Sigmoid colon (tissue), 7 donors: Measurements from ENCODE around the gene GPR68. TPM values are rescaled to one million over a fixed set of nuclear protein-coding genes. Genes with fewer than 3 reads are reported as not detected.

Experiments used
- DNase-seq: peaks from one replicate; pipeline ENCODE4 v3.0.0-alpha.2; 2019
- H3K27ac ChIP-seq, 4 donors: fragments of 200-600 bp; sonication (generic); one replicate each; pipeline ENCODE4 v1.5.1; 2016 to 2019; ENCODE audit warnings: mild to moderate bottlenecking in 1 of 4
- H3K27me3 ChIP-seq, 3 donors: fragments of 200-600 bp; sonication (generic); one replicate each; pipeline ENCODE4 v1.5.1; 2019; ENCODE audit warnings: mild to moderate bottlenecking in 1 of 3
- H3K36me3 ChIP-seq, 4 donors: fragments of 200-600 bp; sonication (generic); one replicate each; pipeline ENCODE4 v1.5.1; 2016 to 2019
- H3K4me1 ChIP-seq, 4 donors: fragments of 200-600 bp; sonication (generic); one replicate each; pipeline ENCODE4 v1.5.1; 2017 to 2019
- H3K4me3 ChIP-seq, 4 donors: fragments of 200-600 bp; sonication (generic); one replicate each; pipeline ENCODE4 v1.5.1; 2017 to 2019; ENCODE audit warnings: mild to moderate bottlenecking in 2 of 4, moderate library complexity in 1 of 4
- H3K9me3 ChIP-seq, 4 donors: fragments of 200-600 bp in 3 of 4; sonication (generic) in 3 of 4; one replicate each; pipeline versions ENCODE4 v1.5.1 to v1.6.1; 2013 to 2019
- EP300 ChIP-seq, 4 donors: sonication (generic); formaldehyde crosslinking; IDR thresholded peaks; one replicate each; pipeline ENCODE4 v1.6.1; 2017; ENCODE audit warnings: antibody characterized with exemption in 4 of 4
- POLR2A ChIP-seq, 2 donors: fragments of 450-650 bp; IDR thresholded peaks; one replicate each; pipeline ENCODE4 v1.6.1; 2016; ENCODE audit warnings: antibody characterized with exemption in 2 of 2, mild to moderate bottlenecking in 2 of 2, moderate library complexity in 2 of 2
- POLR2AphosphoS5 ChIP-seq, 4 donors: sonication (generic); formaldehyde crosslinking; IDR thresholded peaks; one replicate each; pipeline ENCODE4 v1.6.1; 2017; ENCODE audit warnings: antibody characterized with exemption in 4 of 4
- WGBS, 2 donors: extraction: QIAGEN DNeasy Blood & Tissue Kit; methylation state at CpG; one replicate each; pipeline ENCODE4 v1.1.7; 2013; 5-methylcytosine and 5-hydroxymethylcytosine counted together
- intact Hi-C: fragments of 100-400 bp; cut with DNase I; formaldehyde crosslinking; loops from one replicate; pipeline ENCODE4 v1.15.1; 2023
- polyA plus RNA-seq, 3 donors: library from polyadenylated mRNA; stranded (reverse); fragments of 200-250 nt; gene quantifications; one replicate each; pipeline ENCODE4 v1.2.3, GENCODE V29; 2013
- total RNA-seq, 4 donors: library from RNA; depleted of rRNA; stranded (reverse); fragments of >200 nt; gene quantifications; one replicate each; pipeline ENCODE4 v1.1.0, GENCODE V29; 2016
- TF ChIP-seq, protein P1 (sequence below), 4 experiments: fragments of 450-650 bp in 3 of 4; fragments of 200-600 bp in 1 of 4; IDR thresholded peaks; one replicate each; pipeline ENCODE4 v1.5.1; 2016 to 2019; ENCODE audit warnings: antibody characterized with exemption in 4 of 4, mild to moderate bottlenecking in 3 of 4, moderate library complexity in 2 of 4
- donor health status: healthy with polysubstance abuse.
- donor health status: Bipolar disorder and iron deficiency.
- donor health status: healthy.

The GPR68 gene
- total and polyA plus RNA-seq, 7 donors: 0.46 to 1.7 (median 1.2) TPM; not detected in 1

DNA sequence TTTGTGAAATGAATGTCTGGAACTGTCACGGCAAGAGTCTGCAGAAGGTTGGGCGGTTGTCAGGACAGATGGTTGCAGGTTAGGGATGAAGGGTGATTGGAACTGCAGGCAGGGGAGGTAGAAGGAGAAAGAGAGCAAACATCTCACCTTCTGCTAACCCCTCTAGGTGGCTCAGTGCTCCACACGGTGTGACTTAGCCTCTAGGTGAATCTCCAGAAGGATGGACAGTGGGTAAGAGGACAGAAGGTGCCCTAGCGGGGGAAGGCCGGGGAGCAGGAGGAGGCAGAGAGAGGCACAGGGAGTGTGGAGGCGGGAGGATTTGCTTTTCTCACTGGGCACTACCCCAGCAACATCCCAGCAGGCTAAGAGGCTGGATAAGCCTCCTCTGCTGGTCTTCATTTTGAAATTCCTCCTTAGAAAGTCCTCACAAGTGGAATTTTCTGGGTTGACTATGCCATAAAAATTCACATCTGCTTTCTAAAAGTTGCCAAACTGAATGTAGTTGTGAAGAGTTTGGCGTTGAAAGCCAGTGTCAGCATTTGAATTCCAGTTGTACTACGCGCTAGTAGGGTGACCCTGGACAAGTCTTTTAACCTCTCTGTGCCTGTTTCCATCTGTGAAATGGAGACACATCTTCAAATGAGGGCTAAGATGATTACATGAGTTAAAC, 10.7 kb upstream of the GPR68 start:
- H3K27me3 ChIP-seq: no peaks in the 10 kb centered on the region
- peak overlapping the region in 1 of 4 donors; percentile 73 for H3K27ac ChIP-seq
- DNase-seq: no peak
- 68 to 76% methylated on average over 9 of the region's 9 CpGs for whole genome bisulfite sequencing, 2 donors
- H3K4me1 ChIP-seq: peaks cover 0 to 40% (median 29%) of the 10 kb centered on the region in 4 donors
- H3K4me3 ChIP-seq: no peak overlapping the region
- no peaks in the 10 kb centered on the region for H3K36me3 ChIP-seq
- TF ChIP-seq POLR2A (IDR thresholded peaks at IDR 0.05): no peak
- TF ChIP-seq EP300 (IDR thresholded peaks at IDR 0.05): no peak
- intact Hi-C loops: no loop called here
- no peaks in the 10 kb centered on the region for H3K9me3 ChIP-seq

DNA sequence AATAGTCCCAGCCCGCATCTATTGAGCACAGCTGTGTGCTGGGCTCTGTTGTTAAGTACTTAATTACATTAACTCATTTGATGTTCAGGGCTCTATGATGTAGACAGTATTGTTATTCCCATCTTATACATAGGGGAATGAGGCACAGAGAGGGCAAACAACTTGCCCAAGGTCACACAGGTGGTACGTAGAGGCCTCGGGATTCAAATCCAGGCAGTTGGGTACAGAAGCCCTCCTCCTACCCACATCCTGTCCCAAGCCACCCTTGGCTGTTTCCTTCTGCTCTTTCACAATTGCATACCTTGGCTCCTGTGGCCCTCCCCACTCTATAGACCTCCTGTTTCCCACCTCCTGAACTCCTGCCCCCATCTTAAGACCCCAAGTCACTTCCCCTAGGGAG, 10.0 kb upstream of the GPR68 start:
- H3K4me1 ChIP-seq: peaks cover 0 to 41% (median 29%) of the 10 kb centered on the region in 4 donors

DNA sequence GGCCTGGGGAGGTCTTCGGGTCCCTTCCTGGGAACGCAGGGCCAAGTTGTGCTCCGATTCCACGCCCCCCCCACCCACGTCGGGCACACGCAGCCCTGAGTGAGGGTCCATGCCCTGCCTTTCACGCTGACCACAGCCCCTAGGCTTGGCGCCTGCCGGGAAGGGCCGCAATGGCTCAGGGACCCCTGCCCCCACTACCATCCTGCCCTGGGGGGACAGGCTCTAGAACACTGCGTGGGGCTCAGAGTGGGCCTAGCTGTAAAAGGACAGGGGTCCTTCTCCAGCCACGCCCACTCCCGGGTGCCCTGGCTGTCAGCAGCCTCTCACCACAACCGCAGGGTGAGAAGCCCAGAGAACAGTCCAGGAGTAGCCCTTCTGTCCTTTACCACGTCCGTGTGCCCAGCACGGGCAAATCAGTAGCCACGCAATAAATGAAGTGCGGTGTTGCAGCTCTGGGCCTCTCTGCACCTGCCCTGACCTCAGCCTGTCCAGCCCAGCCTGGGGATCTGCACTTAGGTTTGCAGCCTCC, 9.4 kb upstream of the GPR68 start:
- DNase-seq: no peak
- 21 to 38% methylated on average over 20 of the region's 20 CpGs for WGBS, 2 donors
- Histone ChIP-seq H3K27ac (peak overlapping the region in 3 of 4 donors; percentile 62 to 73 (median 72)), H3K9me3 (no peaks in the 10 kb centered on the region), H3K36me3 (no peaks in the 10 kb centered on the region), H3K4me1 (peaks cover 0 to 41% (median 29%) of the 10 kb centered on the region in 4 donors), H3K27me3 (no peaks in the 10 kb centered on the region), H3K4me3 (peak overlapping the region; percentile 34 to 62 (median 52))
- intact Hi-C loops: no loop called here
- TF ChIP-seq POLR2AphosphoS5 (IDR thresholded peaks at IDR 0.05) (no peak), POLR2A (IDR thresholded peaks at IDR 0.05) (no peak), EP300 (IDR thresholded peaks at IDR 0.05) (no peak)
- TF ChIP-seq, protein P1, sequence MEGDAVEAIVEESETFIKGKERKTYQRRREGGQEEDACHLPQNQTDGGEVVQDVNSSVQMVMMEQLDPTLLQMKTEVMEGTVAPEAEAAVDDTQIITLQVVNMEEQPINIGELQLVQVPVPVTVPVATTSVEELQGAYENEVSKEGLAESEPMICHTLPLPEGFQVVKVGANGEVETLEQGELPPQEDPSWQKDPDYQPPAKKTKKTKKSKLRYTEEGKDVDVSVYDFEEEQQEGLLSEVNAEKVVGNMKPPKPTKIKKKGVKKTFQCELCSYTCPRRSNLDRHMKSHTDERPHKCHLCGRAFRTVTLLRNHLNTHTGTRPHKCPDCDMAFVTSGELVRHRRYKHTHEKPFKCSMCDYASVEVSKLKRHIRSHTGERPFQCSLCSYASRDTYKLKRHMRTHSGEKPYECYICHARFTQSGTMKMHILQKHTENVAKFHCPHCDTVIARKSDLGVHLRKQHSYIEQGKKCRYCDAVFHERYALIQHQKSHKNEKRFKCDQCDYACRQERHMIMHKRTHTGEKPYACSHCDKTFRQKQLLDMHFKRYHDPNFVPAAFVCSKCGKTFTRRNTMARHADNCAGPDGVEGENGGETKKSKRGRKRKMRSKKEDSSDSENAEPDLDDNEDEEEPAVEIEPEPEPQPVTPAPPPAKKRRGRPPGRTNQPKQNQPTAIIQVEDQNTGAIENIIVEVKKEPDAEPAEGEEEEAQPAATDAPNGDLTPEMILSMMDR (IDR thresholded peaks at IDR 0.05): no peak

More for the DNA sequence above, 10.0 kb upstream of the GPR68 start:
- 48 to 50% methylated on average over 3 of the region's 3 CpGs for WGBS, 2 donors
- H3K4me3 ChIP-seq: no peak overlapping the region
- no peaks in the 10 kb centered on the region for H3K9me3 ChIP-seq
- no peaks in the 10 kb centered on the region for H3K27me3 ChIP-seq
- DNase-seq: no peak
- peak overlapping the region in 3 of 4 donors; percentile 62 to 73 (median 72) for H3K27ac ChIP-seq
- intact Hi-C loops: no loop called here
- H3K36me3 ChIP-seq: no peaks in the 10 kb centered on the region
- no peak for TF ChIP-seq POLR2A (IDR thresholded peaks at IDR 0.05)
- no peak for TF ChIP-seq EP300 (IDR thresholded peaks at IDR 0.05)
- TF ChIP-seq, protein P1 (IDR thresholded peaks at IDR 0.05): no peak
- TF ChIP-seq POLR2AphosphoS5 (IDR thresholded peaks at IDR 0.05): no peak

DNA sequence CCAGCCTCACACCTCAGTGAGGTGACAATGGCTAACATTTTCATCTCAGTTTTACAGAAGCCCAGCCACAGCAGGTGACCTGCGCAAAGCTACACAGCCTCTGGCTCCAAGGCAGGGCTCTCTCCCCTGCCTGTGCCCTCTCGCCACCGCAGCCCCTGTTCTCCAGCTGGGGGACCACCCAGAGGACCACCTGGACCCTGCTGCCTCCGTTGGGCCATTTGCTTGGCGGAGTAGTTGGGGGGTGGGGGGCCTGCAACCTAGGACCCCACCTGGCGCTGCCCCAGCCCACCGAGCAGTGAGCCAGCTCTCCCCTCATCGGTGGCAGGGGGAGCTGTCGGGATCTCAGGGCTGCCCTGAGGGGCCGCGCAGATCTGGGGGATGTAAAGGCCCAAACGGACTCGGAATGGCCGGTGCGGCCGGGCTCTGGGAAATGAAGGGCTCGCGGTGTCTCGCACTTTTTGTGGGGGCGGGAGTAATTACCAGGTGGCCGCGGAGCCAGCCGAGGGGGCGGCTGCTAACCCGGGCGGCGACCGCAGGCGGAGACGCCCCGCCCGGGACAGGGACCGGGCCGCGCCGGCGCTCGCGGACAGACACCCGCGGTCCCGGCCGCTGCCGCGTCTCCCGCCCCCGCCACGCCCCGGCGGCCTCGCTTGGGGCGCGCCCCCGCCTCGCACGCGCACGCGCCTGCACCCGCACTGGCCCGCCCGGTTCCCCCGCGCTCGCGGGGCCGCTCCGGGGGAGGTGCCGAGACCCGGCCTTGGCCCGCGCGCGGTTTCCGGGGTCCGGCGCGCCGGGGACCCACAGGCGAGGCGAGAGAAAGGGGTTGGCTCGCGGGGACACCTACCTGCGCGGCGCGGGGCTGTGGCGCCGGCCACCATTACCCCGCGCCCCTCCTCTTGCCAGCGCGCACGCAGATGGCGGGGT, 8.6 kb upstream of the GPR68 start:
- H3K27ac ChIP-seq: peak overlapping the region in 3 of 4 donors; percentile 62 to 73 (median 72)
- intact Hi-C loops: no loop called here

More for the DNA sequence above, 8.6 kb upstream of the GPR68 start:
- Histone ChIP-seq H3K9me3 (no peaks in the 10 kb centered on the region), H3K36me3 (no peaks in the 10 kb centered on the region), H3K27me3 (no peaks in the 10 kb centered on the region), H3K4me1 (peaks cover 0 to 41% (median 29%) of the 10 kb centered on the region in 4 donors), H3K4me3 (peak overlapping the region; percentile 42 to 62 (median 52))
- 2 to 3% methylated on average over 95 of the region's 95 CpGs for WGBS, 2 donors
- no peak for DNase-seq
- TF ChIP-seq, protein P1 (IDR thresholded peaks at IDR 0.05): no peak
- TF ChIP-seq EP300 (IDR thresholded peaks at IDR 0.05) (no peak), POLR2AphosphoS5 (IDR thresholded peaks at IDR 0.05) (no peak), POLR2A (IDR thresholded peaks at IDR 0.05) (no peak)
